ENCODE data around the gene DBNDD1. TPM values are rescaled to one million over a fixed set of nuclear protein-coding genes. Genes with fewer than 3 reads are reported as not detected.
"Not testable (repeated sequence)": the region's sequence is repeated elsewhere in the genome, so short reads cannot be mapped to it uniquely, and the experiment has no call there.

Gene DBNDD1
- total RNA-seq, 1 donor from 2014 or later = 24.0 TPM

DNA sequence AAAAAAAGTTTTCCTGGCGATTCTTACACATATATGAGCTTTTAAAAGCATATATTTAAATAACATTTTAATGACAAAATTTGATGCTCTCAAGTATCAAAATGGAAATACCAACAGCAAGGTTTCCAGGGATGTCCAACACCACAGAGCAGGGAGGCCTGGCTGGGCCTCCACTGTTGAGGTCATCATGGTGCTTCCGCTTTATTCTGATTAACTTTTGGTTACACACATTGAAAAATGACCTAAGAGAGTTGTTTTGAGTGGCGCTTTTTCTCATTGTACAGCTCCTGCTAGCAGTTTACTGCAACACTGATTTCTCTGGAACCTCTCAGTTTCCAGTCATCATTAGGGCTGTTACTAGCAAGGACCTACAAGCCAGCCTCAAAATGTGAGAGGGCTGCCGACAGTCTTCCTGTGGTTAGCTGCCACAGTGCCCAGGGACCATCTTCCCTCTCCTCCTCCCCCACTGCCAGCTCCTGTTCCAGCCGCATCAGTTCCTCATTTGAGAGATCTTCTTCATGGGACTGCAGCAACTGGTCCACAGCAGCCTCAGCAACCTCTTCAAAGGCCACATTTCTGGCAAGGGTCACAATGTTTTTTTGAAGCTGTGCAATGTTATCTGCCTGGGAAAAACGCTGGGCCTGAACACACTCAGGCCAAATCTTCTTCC, 49.4 kb downstream of the DBNDD1 start:
- Histone ChIP-seq H3K4me2 (ENCODE audit: low read length) (no peak overlapping the region), H3K4me1 (ENCODE audit: insufficient read depth, low read length) (peaks cover 20% of the 10 kb centered on the region), H2AFZ (ENCODE audit: low read depth, low read length) (no peak overlapping the region), H3K27ac (ENCODE audit: low read depth, low read length) (no peak overlapping the region), H3K79me2 (ENCODE audit: insufficient read depth, low read length) (peaks cover 45% of the 10 kb centered on the region), H4K20me1 (ENCODE audit: insufficient read depth, low read length) (peaks cover 3% of the 10 kb centered on the region), H3K36me3 (ENCODE audit: insufficient read depth, low read length) (no peaks in the 10 kb centered on the region), H3K27me3 (ENCODE audit: insufficient read depth, low read length) (no peaks in the 10 kb centered on the region), H3K9ac (ENCODE audit: low read length) (no peak overlapping the region), H3K9me3 (ENCODE audit: insufficient read depth, low read depth, low read length) (peaks cover 13% of the 10 kb centered on the region), H3K4me3 (ENCODE audit: insufficient read depth, low read depth, low read length) (no peak overlapping the region)
- Mint-ChIP-seq H3K4me3 (ENCODE audit: unreplicated experiment) (no peak overlapping the region), H3K4me1 (ENCODE audit: low read depth, unreplicated experiment) (peaks cover 13% of the 10 kb centered on the region), H3K27me3 (ENCODE audit: low read depth, unreplicated experiment) (no peaks in the 10 kb centered on the region), H3K9me3 (ENCODE audit: unreplicated experiment) (peaks cover 11% of the 10 kb centered on the region), H3K27ac (ENCODE audit: unreplicated experiment) (no peak overlapping the region), H3K36me3 (ENCODE audit: low read depth, unreplicated experiment) (peaks cover 23% of the 10 kb centered on the region)
- DNase-seq (ENCODE audit: low read depth) (no peak), FAIRE-seq (no peak)
- TF ChIP-seq, protein P1, sequence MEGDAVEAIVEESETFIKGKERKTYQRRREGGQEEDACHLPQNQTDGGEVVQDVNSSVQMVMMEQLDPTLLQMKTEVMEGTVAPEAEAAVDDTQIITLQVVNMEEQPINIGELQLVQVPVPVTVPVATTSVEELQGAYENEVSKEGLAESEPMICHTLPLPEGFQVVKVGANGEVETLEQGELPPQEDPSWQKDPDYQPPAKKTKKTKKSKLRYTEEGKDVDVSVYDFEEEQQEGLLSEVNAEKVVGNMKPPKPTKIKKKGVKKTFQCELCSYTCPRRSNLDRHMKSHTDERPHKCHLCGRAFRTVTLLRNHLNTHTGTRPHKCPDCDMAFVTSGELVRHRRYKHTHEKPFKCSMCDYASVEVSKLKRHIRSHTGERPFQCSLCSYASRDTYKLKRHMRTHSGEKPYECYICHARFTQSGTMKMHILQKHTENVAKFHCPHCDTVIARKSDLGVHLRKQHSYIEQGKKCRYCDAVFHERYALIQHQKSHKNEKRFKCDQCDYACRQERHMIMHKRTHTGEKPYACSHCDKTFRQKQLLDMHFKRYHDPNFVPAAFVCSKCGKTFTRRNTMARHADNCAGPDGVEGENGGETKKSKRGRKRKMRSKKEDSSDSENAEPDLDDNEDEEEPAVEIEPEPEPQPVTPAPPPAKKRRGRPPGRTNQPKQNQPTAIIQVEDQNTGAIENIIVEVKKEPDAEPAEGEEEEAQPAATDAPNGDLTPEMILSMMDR (IDR thresholded peaks at IDR 0.05; ENCODE audit: insufficient read depth, low read depth, low read length) = no peak
- TF ChIP-seq EZH2 (IDR thresholded peaks at IDR 0.05; ENCODE audit: insufficient read depth, low read length) = no peak

DNA sequence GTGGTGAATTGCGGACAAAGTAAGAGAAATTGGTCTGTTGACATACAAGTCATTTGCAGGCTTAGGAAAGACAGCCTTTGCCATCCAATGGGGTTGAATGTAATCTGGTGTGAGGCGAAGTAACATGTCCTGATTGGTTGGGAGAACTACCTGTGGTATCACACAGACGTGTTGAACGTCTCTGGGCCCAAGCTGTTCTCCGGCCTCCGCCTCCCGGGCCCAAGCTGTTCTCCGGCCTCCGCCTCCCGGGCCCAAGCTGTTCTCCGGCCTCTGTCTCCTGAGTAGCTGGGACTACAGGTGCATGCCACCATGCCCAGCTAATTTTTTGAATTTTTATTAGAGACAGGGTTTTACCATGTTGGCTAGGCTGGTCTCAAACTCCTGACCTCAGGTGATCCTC, 51.2 kb downstream of the DBNDD1 start:
- not testable (repeated sequence) for H3K4me1 Mint-ChIP-seq (ENCODE audit: low read depth, unreplicated experiment); FAIRE-seq
- peaks cover 27% of the 10 kb centered on the region for H3K79me2 ChIP-seq (ENCODE audit: insufficient read depth, low read length)

DNA sequence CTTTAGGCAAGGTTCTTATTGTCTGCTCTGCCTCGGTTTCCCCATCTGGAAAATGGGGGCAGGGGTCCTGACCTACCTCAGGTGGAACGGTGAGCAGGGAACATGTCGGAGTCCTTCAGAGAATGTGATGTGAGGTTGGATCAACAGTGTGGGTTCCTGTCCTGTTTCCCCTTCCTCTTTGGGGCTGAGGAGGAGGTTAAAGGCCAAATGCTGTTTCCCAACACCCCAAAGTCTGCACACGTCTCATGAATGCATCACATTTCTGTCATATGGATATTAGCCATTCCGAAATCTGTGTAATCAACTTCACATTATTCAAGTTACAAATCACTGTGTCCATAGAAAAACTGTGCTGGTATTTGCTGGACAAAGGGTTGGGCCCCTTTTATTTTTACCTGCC, 51.8 kb downstream of the DBNDD1 start:
- not testable (repeated sequence) for H3K9ac ChIP-seq (ENCODE audit: low read length); DNase-seq (ENCODE audit: low read depth); H3K27me3 ChIP-seq (ENCODE audit: insufficient read depth, low read length); H3K4me2 ChIP-seq (ENCODE audit: low read length); FAIRE-seq; H3K27ac Mint-ChIP-seq (ENCODE audit: unreplicated experiment); H3K27ac ChIP-seq (ENCODE audit: low read depth, low read length); H3K4me1 Mint-ChIP-seq (ENCODE audit: low read depth, unreplicated experiment); H3K36me3 ChIP-seq (ENCODE audit: insufficient read depth, low read length); H3K27me3 Mint-ChIP-seq (ENCODE audit: low read depth, unreplicated experiment); H3K4me3 Mint-ChIP-seq (ENCODE audit: unreplicated experiment); H2AFZ ChIP-seq (ENCODE audit: low read depth, low read length); H4K20me1 ChIP-seq (ENCODE audit: insufficient read depth, low read length); H3K4me3 ChIP-seq (ENCODE audit: insufficient read depth, low read depth, low read length)
- H3K9me3 ChIP-seq (ENCODE audit: insufficient read depth, low read depth, low read length) = peaks cover 13% of the 10 kb centered on the region
- H3K79me2 ChIP-seq (ENCODE audit: insufficient read depth, low read length) = peaks cover 20% of the 10 kb centered on the region
- peaks cover 11% of the 10 kb centered on the region for H3K9me3 Mint-ChIP-seq (ENCODE audit: unreplicated experiment)
- H3K4me1 ChIP-seq (ENCODE audit: insufficient read depth, low read length) = peaks cover 12% of the 10 kb centered on the region
- peaks cover 22% of the 10 kb centered on the region for H3K36me3 Mint-ChIP-seq (ENCODE audit: low read depth, unreplicated experiment)

More for the DNA sequence above, 51.2 kb downstream of the DBNDD1 start:
- H3K4me3 ChIP-seq (ENCODE audit: insufficient read depth, low read depth, low read length); H3K27ac Mint-ChIP-seq (ENCODE audit: unreplicated experiment); H3K4me3 Mint-ChIP-seq (ENCODE audit: unreplicated experiment); H3K27ac ChIP-seq (ENCODE audit: low read depth, low read length); H3K9ac ChIP-seq (ENCODE audit: low read length); H3K27me3 ChIP-seq (ENCODE audit: insufficient read depth, low read length); DNase-seq (ENCODE audit: low read depth); H3K36me3 ChIP-seq (ENCODE audit: insufficient read depth, low read length); H3K27me3 Mint-ChIP-seq (ENCODE audit: low read depth, unreplicated experiment); H2AFZ ChIP-seq (ENCODE audit: low read depth, low read length); H4K20me1 ChIP-seq (ENCODE audit: insufficient read depth, low read length); H3K4me2 ChIP-seq (ENCODE audit: low read length): not testable (repeated sequence)
- peaks cover 22% of the 10 kb centered on the region for H3K36me3 Mint-ChIP-seq (ENCODE audit: low read depth, unreplicated experiment)
- Histone ChIP-seq H3K4me1 (ENCODE audit: insufficient read depth, low read length) (peaks cover 12% of the 10 kb centered on the region), H3K9me3 (ENCODE audit: insufficient read depth, low read depth, low read length) (peaks cover 13% of the 10 kb centered on the region)
- peaks cover 11% of the 10 kb centered on the region for H3K9me3 Mint-ChIP-seq (ENCODE audit: unreplicated experiment)
